ENCODE data around the gene PXYLP1.
"Not testable (repeated sequence)": the region's sequence is repeated elsewhere in the genome, so short reads cannot be mapped to it uniquely, and the experiment has no call there.

The PXYLP1 gene

DNA sequence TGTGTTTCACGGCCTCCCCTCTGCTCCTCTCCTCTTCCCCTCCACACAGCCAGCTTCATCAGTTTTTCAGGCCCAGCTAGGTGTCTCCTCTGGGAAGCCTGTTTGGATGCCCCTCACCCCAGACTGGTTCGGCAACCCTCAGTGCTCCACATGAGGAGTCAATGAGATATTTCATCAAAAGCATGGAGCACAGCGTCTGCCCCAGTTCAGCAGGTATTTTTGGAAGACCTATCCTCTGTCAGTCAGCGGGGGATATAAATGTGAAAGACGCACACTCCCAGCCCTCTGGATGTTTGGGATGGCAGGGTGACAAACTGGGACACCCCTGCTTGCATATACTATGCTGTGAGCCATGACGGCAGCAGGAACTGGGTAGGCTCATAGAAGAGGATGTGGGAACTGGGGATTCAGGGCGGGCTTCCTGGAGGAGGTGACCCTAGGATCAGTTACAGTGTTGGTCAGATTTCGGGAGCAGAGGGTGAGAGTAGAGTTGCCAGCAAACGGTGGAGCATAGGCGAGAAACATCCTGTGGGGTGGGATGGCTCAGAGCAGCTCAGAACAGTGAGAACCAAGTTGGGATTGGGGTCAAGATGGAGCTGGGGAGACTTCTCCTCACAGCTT, 42.9 kb downstream of the PXYLP1 start:
- ATAC-seq: no peak

DNA sequence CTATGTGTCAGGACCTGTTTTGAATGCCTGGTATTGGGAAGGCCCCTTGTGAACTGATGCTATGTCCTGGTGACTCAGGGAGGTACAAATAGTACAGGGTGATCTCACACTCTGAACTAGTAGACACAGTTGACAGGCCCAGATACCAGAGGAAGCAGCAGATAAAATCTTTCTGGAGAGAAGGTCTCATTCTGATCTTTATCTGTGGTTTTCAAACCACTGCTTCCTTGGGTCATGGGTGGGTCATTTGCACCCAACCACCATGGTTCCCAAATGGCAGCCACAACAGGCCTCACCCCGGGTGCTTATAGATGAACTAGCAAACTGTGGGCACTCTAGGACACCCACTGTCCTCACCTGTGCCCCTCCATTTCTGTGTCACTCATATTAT, 43.4 kb downstream of the PXYLP1 start:
- ATAC-seq: peak; percentile 74 to 86

DNA sequence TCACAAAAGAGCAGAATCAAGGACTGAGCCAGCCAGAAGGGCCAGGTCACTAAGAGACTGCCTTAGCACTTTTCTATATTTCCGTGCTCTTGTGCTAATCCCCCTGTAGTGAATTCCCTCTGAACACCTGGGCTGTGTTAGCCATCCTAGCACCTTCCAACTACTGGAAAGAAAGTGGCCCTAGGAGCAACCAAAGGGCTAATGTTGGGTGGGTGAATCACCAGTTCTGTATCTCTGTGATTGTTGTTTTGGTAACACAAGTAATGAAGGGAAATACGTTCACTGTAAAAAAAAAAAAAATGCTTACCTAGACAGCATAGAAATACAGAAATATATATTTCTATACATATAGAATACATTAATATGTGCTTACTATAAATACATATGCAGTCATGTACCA, 43.9 kb downstream of the PXYLP1 start:
- no peak for ATAC-seq

DNA sequence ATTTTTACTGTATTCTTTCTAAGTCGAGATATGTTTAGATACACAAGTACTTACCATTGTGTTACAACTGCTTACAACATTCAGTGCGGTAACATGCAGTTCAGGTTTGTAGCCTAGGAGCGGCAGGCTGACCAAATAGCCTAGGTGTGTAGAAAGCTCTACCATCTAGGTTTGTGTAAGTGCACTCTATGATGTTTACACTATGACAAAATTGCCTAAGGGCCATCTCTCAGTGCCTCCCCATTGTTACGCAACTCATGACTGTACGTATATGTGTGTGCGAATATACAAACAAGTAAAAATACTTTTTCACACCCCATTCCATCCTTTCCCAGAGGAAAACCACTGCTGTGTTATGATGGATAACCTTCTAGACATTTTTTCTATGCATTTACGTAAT, 44.3 kb downstream of the PXYLP1 start:
- ATAC-seq: no peak

DNA sequence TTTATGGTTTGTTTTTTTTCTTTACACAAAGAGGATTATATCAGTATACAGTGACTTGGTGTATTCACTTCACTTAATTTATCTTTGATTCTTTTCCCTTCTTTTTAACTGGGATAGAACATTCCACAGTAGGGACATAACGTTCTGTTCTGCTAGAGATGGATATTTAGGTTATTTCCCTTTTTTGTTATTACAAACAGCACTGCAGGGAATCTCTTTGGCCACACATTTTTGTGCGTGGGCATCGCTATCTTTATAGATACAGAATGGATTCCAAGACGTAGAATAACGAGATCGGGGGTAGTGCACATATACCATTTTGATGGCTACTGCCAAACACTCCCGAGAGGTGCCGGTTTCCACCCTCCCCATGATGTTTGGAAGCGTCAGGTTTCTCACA, 44.8 kb downstream of the PXYLP1 start:
- ATAC-seq: no peak

DNA sequence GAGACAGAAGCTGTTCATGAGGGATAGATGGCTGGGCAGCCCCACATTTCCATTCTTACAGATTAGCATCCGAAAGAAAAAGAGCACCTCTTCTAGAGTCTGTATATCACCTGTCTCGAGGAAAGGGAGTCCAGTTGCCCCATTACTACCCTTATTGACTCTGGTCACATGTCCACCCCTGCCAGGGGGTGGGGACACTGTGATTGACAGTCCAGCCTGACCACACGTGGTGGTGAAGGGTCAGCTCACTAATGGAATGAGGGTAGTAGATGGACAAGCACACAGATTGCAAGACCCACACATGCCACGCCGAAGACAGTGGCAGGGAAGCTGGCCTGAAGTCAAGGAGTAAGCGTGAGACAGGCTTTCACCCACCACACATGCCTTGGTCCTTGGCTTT, 45.8 kb downstream of the PXYLP1 start:
- no peak for ATAC-seq

DNA sequence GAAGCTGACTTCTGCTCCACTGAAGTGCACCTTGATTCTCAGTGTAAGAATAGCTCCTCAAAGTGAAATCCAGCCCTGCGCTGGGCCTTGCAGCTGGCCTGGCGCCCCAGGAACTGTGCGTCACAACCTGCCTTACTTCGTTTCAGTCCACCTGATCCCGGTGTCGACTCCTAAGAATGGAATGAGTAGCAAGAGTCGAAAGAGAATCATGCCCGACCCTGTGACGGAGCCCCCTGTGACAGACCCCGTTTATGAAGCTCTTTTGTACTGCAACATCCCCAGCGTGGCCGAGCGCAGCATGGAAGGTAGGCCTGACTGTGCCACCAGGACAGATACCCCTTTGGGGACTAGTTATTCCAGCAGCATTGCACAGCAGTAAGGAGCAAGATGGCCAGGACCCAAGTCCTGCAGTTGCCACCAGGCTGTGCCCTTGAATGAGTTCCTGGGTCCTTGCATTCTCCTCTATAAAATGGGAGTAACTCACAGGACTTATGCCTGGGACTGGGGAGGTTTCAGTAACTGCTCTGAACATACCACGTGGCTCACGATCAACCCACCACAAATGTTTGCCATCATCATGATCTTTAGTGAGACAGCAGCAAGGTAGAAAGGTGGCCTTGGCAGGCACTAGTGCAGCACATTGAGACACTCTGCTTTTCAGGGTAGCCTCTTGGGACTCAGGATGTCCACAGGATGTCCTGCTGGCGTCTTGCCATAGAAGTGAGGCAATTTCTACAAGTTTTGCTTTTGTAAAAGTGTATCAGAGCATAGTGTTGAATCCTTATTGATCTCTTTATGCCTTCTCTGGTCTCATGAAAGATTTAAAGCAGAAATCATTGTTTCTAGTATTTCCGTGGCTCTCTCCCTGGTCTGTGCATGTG, 46.8 kb downstream of the PXYLP1 start:
- no peak for ATAC-seq

DNA sequence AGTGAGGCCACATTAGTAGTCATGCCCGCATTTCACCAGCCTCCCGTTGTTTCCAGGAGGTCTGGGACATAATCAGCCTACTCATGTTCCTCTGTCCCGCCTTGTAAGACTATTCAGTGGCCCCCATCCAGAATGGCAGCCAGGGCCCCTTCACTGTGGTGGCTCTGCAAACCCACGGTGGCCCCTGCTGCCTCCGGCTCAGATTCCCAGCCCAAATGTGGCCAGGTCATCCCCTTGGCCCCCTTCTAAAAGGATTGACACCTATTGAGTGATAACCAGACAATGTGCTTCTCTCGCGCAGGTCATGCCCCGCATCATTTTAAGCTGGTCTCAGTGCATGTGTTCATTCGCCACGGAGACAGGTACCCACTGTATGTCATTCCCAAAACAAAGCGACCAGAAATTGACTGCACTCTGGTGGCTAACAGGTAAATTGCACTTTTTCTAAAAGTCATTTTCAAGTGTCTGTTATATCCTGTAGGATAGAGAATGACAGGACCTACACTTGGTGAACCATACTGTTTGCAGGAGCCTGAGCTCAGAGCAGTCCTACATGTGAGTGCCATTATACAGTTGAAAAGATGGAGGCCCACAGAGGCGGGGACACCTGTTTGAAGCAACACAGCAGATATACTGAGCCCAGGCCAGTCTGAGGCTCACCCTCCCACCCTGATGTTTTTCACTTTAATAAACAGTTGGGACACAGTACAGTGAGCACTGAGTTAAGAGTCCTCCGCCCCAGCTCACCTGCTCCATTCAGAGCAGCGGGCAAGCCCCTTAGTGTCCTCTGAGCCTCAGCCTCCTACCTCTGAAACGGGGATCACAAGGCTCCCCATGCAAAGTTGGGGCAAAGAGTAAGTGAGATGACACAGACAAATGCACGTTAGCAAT, 47.7 kb downstream of the PXYLP1 start:
- peak; percentile 26 to 31 for ATAC-seq

DNA sequence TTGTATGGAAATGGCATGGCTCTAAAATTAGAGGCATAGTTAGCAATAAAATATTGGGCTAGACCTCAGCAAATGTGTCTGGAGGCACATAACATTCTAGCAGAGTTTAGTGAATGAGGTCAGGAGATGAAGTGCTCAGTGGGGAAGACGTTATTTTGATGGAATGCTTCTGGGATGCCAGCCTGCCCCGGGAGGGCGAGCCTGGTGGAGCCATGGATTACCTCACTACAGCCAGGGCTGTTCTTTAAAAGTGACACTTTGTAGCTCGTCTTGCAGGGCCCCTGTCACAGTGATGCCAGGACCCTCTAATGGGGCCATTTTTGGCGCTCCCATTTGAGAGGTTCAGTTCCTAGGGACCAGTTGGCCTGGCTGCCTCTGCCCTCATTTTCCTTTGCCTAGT, 48.5 kb downstream of the PXYLP1 start:
- no peak for ATAC-seq

DNA sequence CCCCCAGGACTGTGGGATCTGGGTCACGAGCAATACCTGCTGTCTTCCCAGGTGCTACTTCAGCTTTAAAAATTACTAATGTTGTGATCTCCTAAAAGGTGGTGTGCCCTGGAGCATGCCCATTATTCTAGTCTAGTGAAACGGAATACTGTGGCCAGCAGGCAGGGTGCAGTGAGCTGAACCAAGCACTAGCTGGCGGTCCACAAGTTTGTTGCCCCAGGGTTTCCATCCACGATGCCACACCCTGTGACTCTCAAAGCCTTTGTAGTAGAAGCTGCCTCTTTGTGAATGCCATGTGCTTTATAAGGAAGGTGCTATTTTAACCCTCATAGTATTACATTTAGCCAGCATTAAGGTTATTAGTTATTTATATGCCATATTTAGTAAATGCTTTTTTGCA, 49.1 kb downstream of the PXYLP1 start:
- ATAC-seq: no peak

DNA sequence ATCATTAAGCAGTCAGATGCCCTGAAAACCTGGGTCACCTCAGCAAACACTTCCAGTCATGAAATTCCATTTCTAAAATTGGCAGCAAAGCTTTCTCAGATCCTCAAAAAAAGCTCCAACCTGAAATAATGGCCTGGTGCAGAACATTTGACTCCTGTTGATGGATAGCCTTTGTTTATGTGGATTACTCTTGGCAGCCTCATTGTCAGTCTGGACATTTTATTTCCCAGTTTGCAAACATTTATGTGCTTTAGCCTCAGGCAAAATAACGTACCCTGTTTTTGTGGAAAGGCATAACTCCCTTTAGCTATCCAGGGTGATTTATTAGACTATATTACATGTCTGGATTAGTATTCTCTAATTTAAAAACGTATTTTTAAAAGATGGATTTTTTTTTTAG, 53.9 kb downstream of the PXYLP1 start:
- ATAC-seq: no peak

DNA sequence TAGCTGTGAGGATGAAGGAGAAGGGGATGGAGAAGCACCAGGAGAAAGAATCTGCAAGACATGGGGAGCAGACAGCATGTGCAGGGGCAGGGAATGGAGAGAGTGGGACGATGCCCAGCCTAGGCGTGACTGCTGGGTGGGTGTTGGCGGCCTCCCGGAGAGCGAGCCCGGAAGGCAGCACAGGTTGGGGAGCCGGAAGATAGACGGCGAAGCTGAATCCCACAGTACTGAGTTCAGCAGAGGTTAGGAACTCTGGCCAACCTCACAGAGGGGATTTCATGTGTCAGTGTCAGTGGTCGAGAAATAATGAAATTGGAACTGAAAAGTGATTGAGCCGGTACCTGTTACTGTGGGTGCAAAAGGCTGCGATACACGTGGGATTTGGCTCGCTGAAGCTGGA, 55.2 kb downstream of the PXYLP1 start:
- peak in 1 of 2 donors; percentile 33 for ATAC-seq

DNA sequence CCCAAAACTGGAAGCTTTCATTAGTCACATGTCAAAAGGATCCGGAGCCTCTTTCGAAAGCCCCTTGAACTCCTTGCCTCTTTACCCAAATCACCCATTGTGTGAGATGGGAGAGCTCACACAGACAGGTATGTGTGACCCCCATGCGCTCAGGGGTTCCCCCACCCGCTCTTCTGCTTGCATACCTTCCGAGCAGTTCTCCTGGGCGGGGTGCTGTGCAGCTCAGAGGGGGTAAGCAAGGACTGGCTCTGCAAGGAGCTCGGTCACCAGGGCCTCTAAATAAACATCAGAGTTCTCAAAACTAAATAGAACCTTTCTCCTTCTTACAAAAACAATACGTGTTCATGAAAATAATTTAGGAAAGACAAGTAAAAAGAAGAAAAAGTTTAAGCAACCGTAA, 55.7 kb downstream of the PXYLP1 start:
- no peak for ATAC-seq

DNA sequence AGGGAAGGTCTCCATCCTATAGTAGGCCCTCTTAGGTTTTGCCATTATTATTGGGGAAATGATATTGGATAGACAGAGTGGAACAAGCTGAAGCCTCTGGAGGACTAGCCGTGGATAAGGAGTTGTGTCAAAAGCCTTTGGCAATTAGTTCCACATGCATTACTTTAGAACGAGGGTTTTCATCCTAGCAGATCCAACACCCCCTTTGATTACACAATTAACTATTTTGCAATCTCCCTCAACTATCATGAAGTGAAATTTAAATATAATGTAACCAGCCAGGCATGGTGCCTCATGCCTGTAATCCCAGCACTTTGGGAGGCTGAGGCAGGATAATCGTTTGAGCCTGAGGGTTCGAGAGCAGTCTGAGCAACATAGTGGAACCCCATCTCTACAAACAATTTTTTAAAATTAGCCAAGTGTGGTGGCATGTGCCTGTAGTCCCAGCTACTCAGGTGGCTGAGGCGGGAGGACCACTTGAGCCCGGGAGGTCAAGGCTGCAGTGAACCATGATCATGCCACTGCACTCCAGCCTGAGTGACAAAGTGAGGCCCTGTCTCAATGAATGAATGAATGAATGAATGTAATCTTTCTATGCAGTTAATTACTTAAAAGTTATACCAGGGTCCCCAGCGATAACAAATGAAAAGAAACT, 56.8 kb downstream of the PXYLP1 start:
- ATAC-seq: no peak

DNA sequence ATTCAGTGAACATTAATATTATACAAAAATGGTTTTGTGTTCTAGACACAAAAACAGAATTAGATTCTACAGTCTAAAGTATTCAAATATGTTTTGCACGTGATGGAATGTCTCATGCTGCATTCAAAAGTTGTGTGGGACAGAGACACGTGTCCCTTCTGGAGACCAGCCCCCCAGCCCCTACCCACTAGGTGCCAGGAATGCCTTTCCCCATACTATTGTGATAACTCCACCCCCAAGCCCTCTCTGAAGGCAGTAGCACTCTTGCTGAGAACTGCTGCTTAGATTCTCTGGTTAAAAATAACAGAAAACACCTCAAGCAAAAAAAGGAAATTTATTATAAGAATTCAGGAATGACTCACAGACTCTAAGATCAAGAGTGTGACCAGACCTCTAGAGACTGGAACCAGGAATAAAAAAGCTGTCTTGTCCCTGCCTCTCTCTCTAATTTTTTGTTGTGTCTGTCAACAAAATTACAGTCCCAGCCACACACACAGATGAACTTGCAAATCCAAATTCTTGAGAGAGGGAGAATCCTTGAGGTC, 57.7 kb downstream of the PXYLP1 start:
- ATAC-seq: no peak

DNA sequence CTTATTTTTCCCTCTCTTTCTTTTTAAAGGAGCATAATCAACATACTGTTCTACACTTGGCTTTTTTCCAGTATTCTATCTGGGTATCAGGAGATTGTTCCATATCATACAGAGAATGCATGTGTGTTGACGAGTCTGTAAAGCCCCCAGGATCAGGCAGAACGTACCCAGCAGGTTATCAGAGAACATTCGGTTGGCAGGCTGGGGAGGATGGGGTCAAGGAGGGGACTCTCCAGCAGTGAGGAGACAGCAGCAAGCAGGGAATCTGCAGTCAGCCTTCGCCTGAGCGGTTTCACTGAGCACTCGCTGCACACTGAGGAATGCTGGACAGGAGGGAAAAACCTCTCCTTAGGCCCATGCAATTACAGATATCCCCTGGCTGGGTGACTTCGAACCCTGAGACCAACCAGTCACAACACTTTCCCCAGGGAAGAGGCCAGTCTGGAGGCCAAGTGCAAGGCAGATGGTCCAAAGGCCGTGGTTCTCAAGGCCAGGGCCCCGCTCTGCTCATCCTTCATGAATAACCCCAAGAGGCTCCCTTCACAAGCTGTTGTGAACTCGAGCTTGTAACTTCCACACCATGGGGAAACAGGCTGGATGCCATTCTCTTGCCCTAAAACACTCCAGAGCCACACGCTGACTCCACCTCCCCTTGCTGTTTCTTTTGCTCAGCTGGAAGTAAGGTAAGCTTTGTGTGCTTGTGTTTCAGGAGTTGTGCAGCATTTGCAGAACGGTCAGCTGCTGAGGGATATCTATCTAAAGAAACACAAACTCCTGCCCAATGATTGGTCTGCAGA, 60.1 kb downstream of the PXYLP1 start:
- ATAC-seq: no peak

DNA sequence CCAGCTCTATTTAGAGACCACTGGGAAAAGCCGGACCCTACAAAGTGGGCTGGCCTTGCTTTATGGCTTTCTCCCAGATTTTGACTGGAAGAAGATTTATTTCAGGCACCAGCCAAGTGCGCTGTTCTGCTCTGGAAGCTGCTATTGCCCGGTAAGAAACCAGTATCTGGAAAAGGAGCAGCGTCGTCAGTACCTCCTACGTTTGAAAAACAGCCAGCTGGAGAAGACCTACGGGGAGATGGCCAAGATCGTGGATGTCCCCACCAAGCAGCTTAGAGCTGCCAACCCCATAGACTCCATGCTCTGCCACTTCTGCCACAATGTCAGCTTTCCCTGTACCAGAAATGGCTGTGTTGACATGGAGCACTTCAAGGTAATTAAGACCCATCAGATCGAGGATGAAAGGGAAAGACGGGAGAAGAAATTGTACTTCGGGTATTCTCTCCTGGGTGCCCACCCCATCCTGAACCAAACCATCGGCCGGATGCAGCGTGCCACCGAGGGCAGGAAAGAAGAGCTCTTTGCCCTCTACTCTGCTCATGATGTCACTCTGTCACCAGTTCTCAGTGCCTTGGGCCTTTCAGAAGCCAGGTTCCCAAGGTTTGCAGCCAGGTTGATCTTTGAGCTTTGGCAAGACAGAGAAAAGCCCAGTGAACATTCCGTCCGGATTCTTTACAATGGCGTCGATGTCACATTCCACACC, 60.9 kb downstream of the PXYLP1 start:
- no peak for ATAC-seq

DNA sequence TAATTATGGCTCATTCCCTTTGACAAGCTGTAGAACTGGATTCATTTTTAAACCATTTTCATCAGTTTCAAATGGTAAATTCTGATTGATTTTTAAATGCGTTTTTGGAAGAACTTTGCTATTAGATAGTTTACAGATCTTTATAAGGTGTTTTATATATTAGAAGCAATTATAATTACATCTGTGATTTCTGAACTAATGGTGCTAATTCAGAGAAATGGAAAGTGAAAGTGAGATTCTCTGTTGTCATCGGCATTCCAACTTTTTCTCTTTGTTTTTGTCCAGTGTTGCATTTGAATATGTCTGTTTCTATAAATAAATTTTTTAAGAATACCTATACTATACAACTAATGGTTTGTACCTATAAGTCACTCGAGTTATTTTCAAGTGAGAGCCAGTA, 62.7 kb downstream of the PXYLP1 start:
- no peak for ATAC-seq

DNA sequence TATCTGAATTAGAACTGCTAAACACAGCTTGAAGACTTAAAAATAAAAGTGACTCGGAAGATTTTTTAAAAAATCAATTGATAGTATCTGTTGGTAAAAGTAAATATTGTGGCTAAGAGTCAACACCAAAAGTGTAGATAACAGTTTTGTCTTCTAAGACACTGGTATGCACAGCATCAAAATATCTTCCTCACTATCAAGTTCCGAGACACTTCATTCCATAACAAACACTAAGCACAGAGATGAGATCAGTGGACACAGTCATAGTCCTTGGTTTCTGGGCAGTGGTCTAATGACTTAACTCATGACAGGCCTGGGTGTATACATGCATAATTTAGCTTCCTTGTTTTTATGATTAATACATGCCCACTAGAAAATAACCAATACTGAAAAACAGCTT, 63.2 kb downstream of the PXYLP1 start:
- ATAC-seq: peak; percentile 51 to 87

DNA sequence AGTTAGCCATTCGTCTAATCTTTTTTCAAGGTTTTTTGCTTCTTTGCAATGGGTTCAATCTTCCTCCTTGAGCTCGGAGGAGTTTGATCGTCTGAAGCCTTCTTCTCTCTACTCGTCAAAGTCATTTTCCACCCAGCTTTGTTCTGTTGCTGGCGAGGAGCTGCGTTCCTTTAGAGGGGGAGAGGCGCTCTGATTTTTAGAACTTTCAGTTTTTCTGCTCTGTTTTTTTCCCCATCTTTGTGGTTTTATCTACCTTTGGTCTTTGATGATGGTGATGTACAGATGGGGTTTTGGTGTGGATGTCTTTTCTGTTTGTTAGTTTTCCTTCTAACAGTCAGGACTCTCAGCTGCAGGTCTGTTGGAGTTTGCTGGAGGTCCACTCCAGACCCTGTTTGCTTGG, 68.8 kb downstream of the PXYLP1 start:
- not testable (repeated sequence) for ATAC-seq
